GM12892 (cell line): Measurements from ENCODE around the gene ADIG.

ENCODE experiments used
- POLR2A ChIP-seq: IDR thresholded peaks from 2 replicates; pipeline ENCODE4 v1.6.1; 2011; ENCODE audit warnings: low read depth, low read length, control low read depth
- POLR2AphosphoS5 ChIP-seq: IDR thresholded peaks from 2 replicates; pipeline ENCODE4 v1.6.1; 2011; ENCODE audit warnings: low read depth, low read length, control low read depth
- TAF1 ChIP-seq: IDR thresholded peaks from 2 replicates; pipeline ENCODE4 v1.6.1; 2011; ENCODE audit warnings: low read depth, mild to moderate bottlenecking, control low read depth, low read length, borderline replicate concordance

GRCh38 chr20:38545771-38546170 is 35.2 kb upstream of the ADIG start:
- TF ChIP-seq POLR2AphosphoS5, result no peak
- no peak for TF ChIP-seq POLR2A
- no peak for TF ChIP-seq TAF1
